H9 (cell line): ENCODE results near the gene PPP1R13L. TPM values are rescaled to one million over a fixed set of nuclear protein-coding genes. Genes with fewer than 3 reads are reported as not detected.
"Not testable (repeated sequence)": the region's sequence is repeated elsewhere in the genome, so short reads cannot be mapped to it uniquely, and the experiment has no call there.

Source experiments
- DNase-seq: peaks from one replicate; pipeline ENCODE4 v3.0.0-alpha.2; 2017
- H2AFZ ChIP-seq: one replicate; pipeline ENCODE4 v1.6.1; 2013; ENCODE audit warnings: mild to moderate bottlenecking, low read length, control low read depth, moderate library complexity
- H2AK5ac ChIP-seq: 2 replicates; pipeline ENCODE4 v1.6.1; 2013; ENCODE audit warnings: low read length, control low read depth, mixed read lengths; ENCODE audit not compliant: insufficient read length
- H2BK120ac ChIP-seq: one replicate; pipeline ENCODE4 v1.6.1; 2013; ENCODE audit warnings: low read depth, mild to moderate bottlenecking, low read length, control low read depth, inconsistent platforms; ENCODE audit not compliant: poor library complexity, severe bottlenecking
- H2BK12ac ChIP-seq: 2 replicates; pipeline ENCODE4 v1.6.1; 2013; ENCODE audit warnings: low read length, control low read depth, mixed read lengths, low read depth; ENCODE audit not compliant: insufficient read length
- H2BK15ac ChIP-seq: 2 replicates; pipeline ENCODE4 v1.6.1; 2013; ENCODE audit warnings: low read depth, low read length, control low read depth
- H2BK20ac ChIP-seq: one replicate; pipeline ENCODE4 v1.6.1; 2013; ENCODE audit warnings: low read depth, mild to moderate bottlenecking, low read length, control low read depth, inconsistent platforms; ENCODE audit not compliant: poor library complexity, severe bottlenecking
- H2BK5ac ChIP-seq: 2 replicates; pipeline ENCODE4 v1.6.1; 2013; ENCODE audit warnings: low read length, control low read depth, mixed read lengths; ENCODE audit not compliant: insufficient read length
- H3K14ac ChIP-seq: 2 replicates; pipeline ENCODE4 v1.6.1; 2013; ENCODE audit warnings: low read length, control low read depth; ENCODE audit not compliant: insufficient read depth
- H3K18ac ChIP-seq: 2 replicates; pipeline ENCODE4 v1.6.1; 2013; ENCODE audit warnings: low read depth, mild to moderate bottlenecking, mixed read lengths, low read length, control low read depth; ENCODE audit not compliant: insufficient read length
- H3K23ac ChIP-seq: 2 replicates; pipeline ENCODE4 v1.6.1; 2013; ENCODE audit warnings: low read length, control low read depth, mixed read lengths, low read depth; ENCODE audit not compliant: insufficient read length
- H3K23me2 ChIP-seq: 2 replicates; pipeline ENCODE4 v1.6.1; 2013; ENCODE audit warnings: low read depth, mild to moderate bottlenecking, mixed read lengths, low read length, control low read depth; ENCODE audit not compliant: insufficient read length, poor library complexity, severe bottlenecking
- H3K27ac ChIP-seq: 2 replicates; pipeline ENCODE4 v1.5.1; 2013; ENCODE audit warnings: low read length, control low read depth, mixed read lengths, low read depth; ENCODE audit not compliant: insufficient read length
- H3K27me3 ChIP-seq: 2 replicates; pipeline ENCODE4 v1.6.1; 2013; ENCODE audit warnings: low read length, control low read depth, inconsistent platforms; ENCODE audit not compliant: insufficient read depth
- H3K4ac ChIP-seq: 2 replicates; pipeline ENCODE4 v1.6.1; 2013; ENCODE audit warnings: low read depth, mild to moderate bottlenecking, control low read depth, inconsistent platforms, low read length, moderate library complexity
- H3K4me1 ChIP-seq: 2 replicates; pipeline ENCODE4 v1.6.1; 2013; ENCODE audit warnings: low read length, control low read depth, inconsistent platforms; ENCODE audit not compliant: insufficient read depth
- H3K4me2 ChIP-seq: 2 replicates; pipeline ENCODE4 v1.6.1; 2013; ENCODE audit warnings: low read length, control low read depth, mixed read lengths; ENCODE audit not compliant: insufficient read length, insufficient read depth
- H3K56ac ChIP-seq: 2 replicates; pipeline ENCODE4 v1.6.1; 2013; ENCODE audit warnings: low read depth, mild to moderate bottlenecking, mixed read lengths, low read length, control low read depth; ENCODE audit not compliant: insufficient read length
- H3K79me1 ChIP-seq: 2 replicates; pipeline ENCODE4 v1.6.1; 2013; ENCODE audit warnings: low read depth, mild to moderate bottlenecking, moderate library complexity, low read length, control low read depth, inconsistent platforms; ENCODE audit not compliant: insufficient read depth, poor library complexity, severe bottlenecking
- H3K79me2 ChIP-seq: 2 replicates; pipeline ENCODE4 v1.6.1; 2013; ENCODE audit warnings: low read length, control low read depth, inconsistent platforms; ENCODE audit not compliant: insufficient read depth
- H3K9ac ChIP-seq: 2 replicates; pipeline ENCODE4 v1.6.1; 2013; ENCODE audit warnings: low read length, control low read depth, mixed read lengths; ENCODE audit not compliant: insufficient read length; ENCODE audit errors: extremely low read depth
- H3K9me3 ChIP-seq: one replicate; pipeline ENCODE4 v1.6.1; 2013; ENCODE audit warnings: low read depth, low read length, inconsistent platforms; ENCODE audit not compliant: control insufficient read depth
- H3T11ph ChIP-seq: one replicate; pipeline ENCODE4 v1.6.1; 2013; ENCODE audit warnings: mild to moderate bottlenecking, low read length, control low read depth, inconsistent platforms
- H4K20me1 ChIP-seq: one replicate; pipeline ENCODE4 v1.6.1; 2013; ENCODE audit not compliant: control insufficient read depth, insufficient read length, insufficient read depth
- H4K5ac ChIP-seq: 2 replicates; pipeline ENCODE4 v1.6.1; 2013; ENCODE audit warnings: low read depth, mild to moderate bottlenecking, mixed read lengths, low read length, control low read depth; ENCODE audit not compliant: insufficient read length
- H4K8ac ChIP-seq: replicated peaks from 2 replicates; pipeline ENCODE4 v1.6.1; 2013; ENCODE audit warnings: low read length, control low read depth, mixed read lengths, low read depth; ENCODE audit not compliant: insufficient read length
- H4K91ac ChIP-seq: 2 replicates; pipeline ENCODE4 v1.6.1; 2013; ENCODE audit warnings: low read depth, mild to moderate bottlenecking, moderate library complexity, mixed read lengths, low read length, control low read depth; ENCODE audit not compliant: insufficient read length
- H3K27ac Mint-ChIP-seq, 3 experiments: 2 replicates in 2 of 3; 3 replicates in 1 of 3; pipeline ENCODE4 v1.8.0; 2020 to 2021; ENCODE audit warnings: mixed read lengths in 3 of 3, mild to moderate bottlenecking in 1 of 3, moderate library complexity in 1 of 3
- H3K27me3 Mint-ChIP-seq: 2 replicates; pipeline ENCODE4 v1.8.0; 2021; ENCODE audit warnings: low read depth, mild to moderate bottlenecking, moderate library complexity, mixed read lengths
- H3K36me3 Mint-ChIP-seq, 3 experiments: 2 replicates in 2 of 3; 3 replicates in 1 of 3; pipeline ENCODE4 v1.8.0; 2020 to 2021; ENCODE audit warnings: low read depth in 3 of 3, mixed read lengths in 3 of 3; ENCODE audit not compliant: insufficient read depth in 1 of 3
- H3K4me1 Mint-ChIP-seq, 2 experiments: 2 replicates each; pipeline ENCODE4 v1.8.0; 2020; ENCODE audit warnings: mixed read lengths in 2 of 2
- H3K4me3 Mint-ChIP-seq, 2 experiments: 2 replicates in 1 of 2; 3 replicates in 1 of 2; pipeline ENCODE4 v1.8.0; 2020 to 2021; ENCODE audit warnings: mild to moderate bottlenecking in 2 of 2, mixed read lengths in 2 of 2, moderate library complexity in 1 of 2
- H3K9me3 Mint-ChIP-seq, 2 experiments: 2 replicates in 1 of 2; 3 replicates in 1 of 2; pipeline ENCODE4 v1.8.0; 2020; ENCODE audit warnings: mild to moderate bottlenecking in 2 of 2, mixed read lengths in 2 of 2, moderate library complexity in 1 of 2
- WGBS: extraction: QIAGEN DNeasy Blood & Tissue Kit; methylation state at CpG from one replicate; pipeline ENCODE4 v1.1.7; 2013; ENCODE audit warnings: missing lambda C conversion rate, low lambda C conversion rate, mixed read lengths; ENCODE audit not compliant: insufficient read length; ENCODE audit errors: extremely low coverage; 5-methylcytosine and 5-hydroxymethylcytosine counted together
- total RNA-seq: library from RNA; stranded (reverse); gene quantifications from 2 replicates; pipeline ENCODE4 v1.2.1, GENCODE V29; 2021
- TF ChIP-seq, protein P1 (sequence below): fragments of 200-600 bp; sonication (generic); conservative IDR thresholded peaks from 3 replicates; pipeline ENCODE4 v1.8.0; 2021; ENCODE audit warnings: antibody characterized with exemption, mild to moderate bottlenecking

The PPP1R13L gene
- total RNA-seq, 1 experiment from 2014 or later = 42.6 TPM

DNA sequence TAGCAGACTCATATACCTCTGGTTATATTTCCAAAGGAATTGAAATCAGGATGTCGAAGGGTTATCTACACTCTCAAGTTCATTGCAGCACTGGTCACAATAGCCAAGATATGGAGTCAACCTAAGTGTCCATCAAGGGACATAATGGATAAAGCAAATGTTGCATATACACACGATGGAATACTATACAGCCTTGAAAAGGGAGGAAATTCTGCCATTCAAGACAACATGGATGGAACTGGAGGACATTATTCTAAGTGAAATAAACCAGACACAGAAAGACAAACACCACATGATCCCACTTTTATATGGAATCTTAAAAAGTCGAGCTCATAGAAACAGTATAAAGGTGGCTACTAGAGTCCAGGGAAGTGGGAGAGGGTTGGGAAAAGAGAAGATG lies 32.5 kb upstream of the PPP1R13L start:
- TF ChIP-seq, protein P1, sequence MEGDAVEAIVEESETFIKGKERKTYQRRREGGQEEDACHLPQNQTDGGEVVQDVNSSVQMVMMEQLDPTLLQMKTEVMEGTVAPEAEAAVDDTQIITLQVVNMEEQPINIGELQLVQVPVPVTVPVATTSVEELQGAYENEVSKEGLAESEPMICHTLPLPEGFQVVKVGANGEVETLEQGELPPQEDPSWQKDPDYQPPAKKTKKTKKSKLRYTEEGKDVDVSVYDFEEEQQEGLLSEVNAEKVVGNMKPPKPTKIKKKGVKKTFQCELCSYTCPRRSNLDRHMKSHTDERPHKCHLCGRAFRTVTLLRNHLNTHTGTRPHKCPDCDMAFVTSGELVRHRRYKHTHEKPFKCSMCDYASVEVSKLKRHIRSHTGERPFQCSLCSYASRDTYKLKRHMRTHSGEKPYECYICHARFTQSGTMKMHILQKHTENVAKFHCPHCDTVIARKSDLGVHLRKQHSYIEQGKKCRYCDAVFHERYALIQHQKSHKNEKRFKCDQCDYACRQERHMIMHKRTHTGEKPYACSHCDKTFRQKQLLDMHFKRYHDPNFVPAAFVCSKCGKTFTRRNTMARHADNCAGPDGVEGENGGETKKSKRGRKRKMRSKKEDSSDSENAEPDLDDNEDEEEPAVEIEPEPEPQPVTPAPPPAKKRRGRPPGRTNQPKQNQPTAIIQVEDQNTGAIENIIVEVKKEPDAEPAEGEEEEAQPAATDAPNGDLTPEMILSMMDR = no peak
- Histone ChIP-seq H3K79me2 (no peaks in the 10 kb centered on the region), H4K8ac (no peak overlapping the region), H3K9ac (no peak overlapping the region), H3K4ac (no peak overlapping the region), H3T11ph (no peak overlapping the region), H3K27me3 (no peaks in the 10 kb centered on the region), H2AK5ac (no peak overlapping the region), H2BK5ac (no peak overlapping the region), H2BK15ac (no peak overlapping the region), H3K18ac (no peak overlapping the region), H3K4me1 (peaks cover 2% of the 10 kb centered on the region; the same call in 1 of the 2 replicates), H2BK120ac (no peak overlapping the region), H4K20me1 (no peaks in the 10 kb centered on the region), H2BK20ac (no peak overlapping the region), H3K4me2 (no peak overlapping the region), H3K14ac (no peak overlapping the region), H2BK12ac (no peak overlapping the region), H3K9me3 (no peaks in the 10 kb centered on the region), H4K91ac (no peak overlapping the region), H3K56ac (no peak overlapping the region), H2AFZ (no peak overlapping the region), H4K5ac (no peak overlapping the region), H3K27ac (no peak overlapping the region), H3K23me2 (no peaks in the 10 kb centered on the region), H3K79me1 (no peaks in the 10 kb centered on the region), H3K23ac (no peak overlapping the region)
- peaks cover 0 to 4% of the 10 kb centered on the region in 2 experiments; a peak in 2 of 5 replicates for H3K9me3 Mint-ChIP-seq
- WGBS = no CpG with 5 or more reads among the region's 3 CpGs
- H3K36me3 Mint-ChIP-seq = no peaks in the 10 kb centered on the region
- H3K4me1 Mint-ChIP-seq = peaks cover 12 to 13% of the 10 kb centered on the region in 2 experiments
- no peak overlapping the region; a peak in 1 of 7 replicates for H3K27ac Mint-ChIP-seq
- H3K4me3 Mint-ChIP-seq = no peak overlapping the region; a peak in 1 of 5 replicates
- DNase-seq = no peak
- H3K27me3 Mint-ChIP-seq = peaks cover 1% of the 10 kb centered on the region; the same call in 1 of the 2 replicates

- H3K9me3 ChIP-seq, H2AK5ac ChIP-seq, H3K4me2 ChIP-seq, H4K91ac ChIP-seq, H3K27ac Mint-ChIP-seq, H3K56ac ChIP-seq, H3K4me3 Mint-ChIP-seq, H3K4me1 Mint-ChIP-seq, H3K23ac ChIP-seq, H3K27me3 Mint-ChIP-seq, H3K4me1 ChIP-seq, H3K9ac ChIP-seq, H3K14ac ChIP-seq, H2AFZ ChIP-seq, H2BK5ac ChIP-seq, H3K27me3 ChIP-seq, H3K23me2 ChIP-seq, H4K5ac ChIP-seq, H3K4ac ChIP-seq, H3K18ac ChIP-seq, H3K9me3 Mint-ChIP-seq, H3T11ph ChIP-seq, H4K20me1 ChIP-seq, H2BK12ac ChIP-seq, H4K8ac ChIP-seq, H2BK15ac ChIP-seq, H2BK120ac ChIP-seq, H3K27ac ChIP-seq, DNase-seq, H3K36me3 Mint-ChIP-seq, H3K79me1 ChIP-seq, H2BK20ac ChIP-seq, H3K79me2 ChIP-seq: not testable (repeated sequence)
- WGBS = no CpG with 5 or more reads among the region's 8 CpGs
Observed at GRCh38 chr19:45432543-45432942, 27.7 kb upstream of the PPP1R13L start.
